Ramos (cell line): Measurements from ENCODE around the gene KRT222.

Experiments used
- in situ Hi-C: fragments of 300-500 bp; cut with MboI; formaldehyde crosslinking; loops from one replicate; pipeline ENCODE4 v1.14.3; 2022; ENCODE audit warnings: low sequenced_read_pairs; ENCODE audit not compliant: unreplicated experiment

The KRT222 gene

DNA sequence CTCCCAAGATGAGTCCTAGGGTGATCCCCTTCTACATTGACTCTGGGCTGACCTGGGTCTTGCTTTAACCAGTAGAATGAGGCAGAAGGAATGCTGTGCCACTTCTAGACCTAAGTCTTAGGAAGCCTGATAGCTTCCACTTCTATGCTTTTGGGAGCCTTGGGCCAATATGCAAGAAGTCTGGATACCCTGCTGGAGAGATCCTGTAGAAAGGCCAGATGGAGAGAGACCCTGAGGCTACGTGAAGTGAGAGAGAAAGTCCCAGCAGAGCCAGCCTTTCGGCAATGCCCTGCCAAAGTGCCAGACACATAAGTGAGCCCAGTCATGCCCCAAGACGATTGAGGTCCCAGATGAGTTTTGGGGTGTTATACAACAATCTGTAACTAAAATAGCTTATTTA, 1.7 kb downstream of the KRT222 start:
- in situ Hi-C loops, result no loop called here

DNA sequence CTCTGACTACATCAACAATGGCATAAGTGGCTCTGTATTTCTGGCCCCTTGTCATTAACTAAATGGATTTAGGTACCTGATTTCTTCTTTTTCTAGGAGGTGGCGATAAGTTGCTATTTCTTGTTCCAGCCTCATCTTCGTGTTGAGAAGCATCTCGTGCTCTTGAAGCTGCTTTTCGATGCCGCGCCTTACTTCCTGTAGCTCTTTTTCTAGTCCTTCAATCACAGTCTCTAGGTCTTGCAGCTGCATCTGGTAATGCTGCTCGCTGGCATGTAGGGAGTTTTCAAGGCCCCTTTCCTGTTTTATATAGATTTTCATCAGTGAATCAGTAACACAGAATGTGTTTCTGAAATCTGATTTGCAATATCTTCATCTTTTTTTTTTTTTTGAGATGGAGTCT, 5.1 kb downstream of the KRT222 start:
- in situ Hi-C loops, result no loop called here

DNA sequence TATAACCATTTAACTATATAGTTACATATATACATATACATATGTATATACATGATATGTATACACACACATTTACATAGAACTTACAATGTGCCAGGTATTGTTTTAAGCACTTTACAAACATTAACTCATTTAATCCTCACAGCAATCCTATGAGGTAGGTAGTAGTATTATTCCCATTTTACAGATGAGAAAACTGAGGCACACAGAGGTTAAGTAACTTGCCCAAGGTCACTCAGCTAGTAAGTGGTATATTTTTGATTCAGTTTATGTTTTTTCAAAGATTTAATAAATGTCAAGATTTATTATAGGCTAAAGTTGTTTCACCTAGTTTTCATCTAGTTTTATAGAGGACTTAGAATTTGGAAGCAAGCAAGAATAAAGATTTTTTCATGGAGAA, 6.6 kb downstream of the KRT222 start:
- in situ Hi-C loops, result no loop called here

DNA sequence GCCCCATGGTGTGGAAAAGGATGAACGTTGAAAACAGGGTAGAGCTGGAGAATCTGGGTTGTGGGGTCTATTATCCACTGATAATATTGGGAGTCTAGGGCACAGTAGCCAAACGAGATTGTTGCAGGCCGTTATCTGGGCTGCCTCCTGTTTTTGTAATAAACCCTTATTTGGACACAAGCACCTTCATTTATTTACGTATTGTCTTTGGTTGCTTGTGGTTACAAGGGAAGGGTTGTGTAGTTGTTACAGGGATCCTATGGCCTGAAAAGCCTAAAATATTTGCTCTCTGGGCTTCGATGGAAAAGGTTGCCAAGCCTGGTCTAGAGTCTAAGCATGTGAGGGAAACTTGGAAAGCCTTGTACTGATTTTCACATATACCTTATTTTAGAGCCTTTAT, 13.0 kb downstream of the KRT222 start:
- in situ Hi-C loops, result no loop called here

DNA sequence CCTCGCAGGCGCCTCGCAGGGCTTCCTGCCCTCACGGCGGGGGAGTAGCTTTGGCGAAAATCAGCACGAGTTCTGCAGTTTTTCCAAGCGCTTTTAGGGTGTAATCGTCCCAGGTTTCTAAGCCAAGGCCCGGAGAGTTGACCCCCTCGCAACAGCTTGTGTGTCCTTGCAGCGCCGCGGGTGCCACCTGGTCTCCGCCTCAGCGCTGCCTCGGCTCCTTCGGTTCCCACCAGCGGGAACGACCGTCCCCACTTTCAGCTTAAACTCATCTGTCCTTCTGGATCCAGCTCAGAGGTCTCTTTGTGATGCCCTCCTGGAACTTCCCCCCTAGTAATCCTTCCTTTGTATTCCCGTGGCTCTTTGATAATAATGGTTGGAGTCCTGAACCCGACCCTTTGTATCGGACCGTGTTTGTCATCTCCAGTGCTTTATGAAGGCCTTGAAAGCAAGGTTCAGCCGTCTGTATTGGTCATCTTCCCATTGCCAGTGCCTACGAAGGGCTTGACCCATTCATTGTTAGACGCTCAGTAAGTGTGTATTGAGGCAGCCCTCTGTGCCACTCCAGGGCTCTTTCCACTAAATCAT, 16.5 kb downstream of the KRT222 start:
- in situ Hi-C loops, result no loop called here

DNA sequence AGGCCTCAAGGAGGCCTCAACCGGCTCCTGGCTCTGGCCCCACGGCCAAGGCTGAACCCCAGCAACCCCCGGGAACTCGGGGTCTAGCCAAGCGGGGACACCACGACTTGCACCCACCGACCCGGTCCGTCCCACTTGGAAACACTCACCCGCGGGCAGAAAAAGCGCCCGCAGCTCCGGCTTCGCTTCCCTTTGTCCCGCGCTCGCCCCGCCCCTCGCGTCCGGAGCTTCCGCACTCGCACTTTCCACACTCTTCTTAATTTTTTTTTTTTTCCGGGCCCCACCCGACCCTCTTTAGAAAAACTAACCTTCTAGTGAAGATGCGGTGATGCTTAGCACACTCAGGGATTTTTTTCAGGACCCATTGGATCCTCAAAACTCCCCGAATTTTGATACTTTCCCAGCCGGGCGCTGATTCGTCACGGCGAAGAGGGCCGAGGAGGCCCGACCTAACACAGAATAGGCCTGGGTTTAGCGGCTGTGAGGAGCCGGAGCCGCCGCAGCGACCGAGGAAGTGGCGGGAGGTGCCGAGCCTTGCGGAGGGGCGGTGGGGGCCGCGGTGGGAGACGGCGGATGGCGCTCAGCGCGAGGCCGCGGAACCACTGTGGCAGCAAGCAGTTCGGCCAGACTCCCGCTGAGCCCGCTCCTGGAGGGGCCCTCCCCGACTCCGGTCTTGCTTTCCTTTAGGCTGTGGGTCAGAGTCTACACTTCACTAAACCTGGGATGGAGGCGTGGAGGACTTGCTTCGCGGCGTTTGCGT, 17.2 kb downstream of the KRT222 start, which contains the start of gene SMARCE1:
Gene SMARCE1 (minus strand): TSS at position 195 of the 760 bp plus-strand sequence. CDS start 2,016 bp downstream, outside the sequence.
- in situ Hi-C loops, result no loop called here

DNA sequence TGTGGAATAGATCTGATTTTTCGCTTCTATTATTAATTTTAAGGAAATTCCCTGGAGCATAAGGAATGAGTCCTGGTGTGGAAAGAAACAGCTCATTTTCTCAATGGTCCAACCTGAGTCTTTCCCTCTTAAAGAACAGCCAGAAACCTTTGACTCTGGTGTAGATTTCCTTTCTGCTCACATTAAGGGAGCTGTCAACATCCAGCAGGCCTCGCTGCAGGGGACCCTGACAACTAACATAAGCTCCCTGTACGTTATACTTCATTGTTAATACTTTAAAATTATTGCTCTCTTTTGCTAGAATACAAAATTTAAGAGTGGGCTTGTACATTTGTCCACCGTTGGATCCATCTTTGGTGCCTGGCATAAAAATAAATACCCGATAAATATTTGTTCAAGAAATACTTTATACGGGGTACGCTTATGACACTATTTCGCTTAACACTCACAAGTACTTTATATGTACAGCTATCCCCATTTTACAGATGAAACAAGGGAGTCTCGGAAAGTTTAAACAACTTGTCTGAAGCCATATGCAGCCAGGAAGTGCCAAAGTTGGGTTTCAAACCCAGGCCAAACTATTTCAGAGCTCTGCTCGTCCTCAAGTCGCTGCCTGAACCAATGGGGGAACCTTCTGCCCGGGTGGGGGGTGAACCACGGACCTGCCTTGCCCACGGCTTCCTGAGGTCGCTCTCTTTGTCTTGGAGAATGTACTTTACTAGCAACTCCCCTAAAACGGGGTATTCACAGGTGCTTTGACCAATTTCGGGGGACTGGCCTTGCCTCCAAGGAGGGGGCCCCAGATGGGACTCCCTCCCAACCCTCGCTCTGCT, 18.0 kb downstream of the KRT222 start:
- in situ Hi-C loops, result no loop called here

DNA sequence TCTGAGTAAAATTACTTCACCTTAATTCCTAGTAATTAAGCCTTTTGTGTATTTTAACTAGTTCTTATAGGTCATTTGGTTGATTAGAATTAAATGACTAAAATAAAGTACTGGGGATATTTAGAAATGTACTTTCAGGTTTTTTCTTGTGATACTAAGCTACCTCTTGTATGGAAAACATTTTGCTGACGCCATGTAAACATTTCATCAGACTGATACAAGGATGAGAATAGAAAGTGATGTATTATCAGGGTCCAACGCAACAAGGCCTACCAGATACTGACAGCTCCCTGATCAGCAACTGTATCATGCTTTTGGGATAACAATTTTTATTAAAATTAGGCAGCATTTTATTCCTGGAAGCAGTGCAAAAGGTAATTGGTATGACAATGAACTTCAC, 19.0 kb downstream of the KRT222 start:
- in situ Hi-C loops, result no loop called here

DNA sequence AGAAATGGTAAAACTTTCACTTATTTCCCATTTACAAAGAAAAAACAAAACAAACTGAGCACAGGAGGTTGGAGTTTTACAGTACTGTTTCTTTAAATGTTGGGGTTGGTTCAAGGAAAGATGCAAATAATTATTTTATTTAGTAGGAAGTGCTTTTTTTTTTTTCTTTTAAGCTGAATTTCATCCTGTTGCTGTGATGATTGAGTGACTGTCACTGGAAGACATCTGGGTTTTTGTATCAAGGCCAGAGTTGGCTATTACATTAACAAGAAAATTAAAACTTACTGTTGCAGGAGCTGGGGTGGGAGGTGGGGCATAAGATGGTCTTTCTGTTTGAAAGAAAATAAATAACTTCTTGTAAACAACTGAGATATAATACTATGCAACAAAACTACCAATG, 19.7 kb downstream of the KRT222 start:
- in situ Hi-C loops, result no loop called here

DNA sequence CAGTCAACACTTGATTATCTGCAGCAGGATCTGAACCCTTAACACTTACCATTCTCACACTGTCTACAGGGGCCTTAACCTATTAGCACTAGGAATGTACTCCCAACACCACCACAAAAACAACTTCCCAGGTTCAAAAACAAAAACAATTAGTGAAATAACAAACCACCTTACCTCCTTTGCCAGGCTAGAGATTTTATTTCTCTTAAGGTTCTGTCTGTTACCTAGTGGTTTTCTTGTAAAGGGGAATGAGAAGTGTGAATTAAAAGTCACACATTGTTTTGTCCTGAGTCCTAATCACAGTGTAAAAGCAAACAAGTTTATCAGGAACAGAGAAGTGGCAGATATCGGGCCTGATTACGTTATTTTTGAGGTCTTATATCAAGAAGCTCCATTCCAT, 27.0 kb downstream of the KRT222 start:
- in situ Hi-C loops, result no loop called here

DNA sequence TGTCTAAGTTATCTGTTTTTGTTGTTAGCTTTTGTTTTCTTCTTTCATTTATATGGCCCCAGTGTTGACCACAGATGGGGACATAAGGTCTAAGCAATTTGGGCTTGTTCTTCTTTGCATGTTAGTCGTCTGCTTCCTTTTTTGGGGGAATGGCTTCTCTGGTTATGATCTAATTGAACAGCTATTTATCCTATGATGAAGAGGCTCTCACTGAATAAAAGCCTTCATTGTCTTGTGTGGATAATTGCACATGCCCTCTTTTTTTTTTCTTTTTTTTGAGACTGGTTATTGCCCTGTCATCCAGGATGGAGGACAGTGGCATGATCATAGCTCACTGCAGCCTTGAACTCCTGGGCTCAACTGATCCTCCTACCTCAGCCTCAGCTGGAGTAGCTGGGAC, 31.1 kb downstream of the KRT222 start:
- in situ Hi-C loops, result no loop called here

DNA sequence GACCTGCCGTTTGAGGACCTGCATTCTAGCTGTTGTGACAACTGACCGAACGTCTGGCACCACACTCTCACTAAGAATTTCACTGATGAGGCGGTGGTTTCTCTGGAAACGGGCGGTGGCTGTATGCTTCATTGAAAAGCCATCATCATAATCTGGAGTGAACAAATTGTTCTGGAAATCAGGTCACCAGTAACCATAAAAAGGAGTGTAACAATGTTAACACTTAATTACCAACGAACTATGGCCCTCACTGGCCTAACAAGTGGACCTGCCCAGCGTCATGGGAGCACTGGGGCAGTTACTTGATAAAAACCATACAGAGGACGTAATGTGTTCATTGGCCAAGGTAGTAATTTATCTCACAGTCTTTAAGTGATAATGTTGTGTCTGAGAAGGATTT, 32.8 kb downstream of the KRT222 start:
- in situ Hi-C loops, result no loop called here

DNA sequence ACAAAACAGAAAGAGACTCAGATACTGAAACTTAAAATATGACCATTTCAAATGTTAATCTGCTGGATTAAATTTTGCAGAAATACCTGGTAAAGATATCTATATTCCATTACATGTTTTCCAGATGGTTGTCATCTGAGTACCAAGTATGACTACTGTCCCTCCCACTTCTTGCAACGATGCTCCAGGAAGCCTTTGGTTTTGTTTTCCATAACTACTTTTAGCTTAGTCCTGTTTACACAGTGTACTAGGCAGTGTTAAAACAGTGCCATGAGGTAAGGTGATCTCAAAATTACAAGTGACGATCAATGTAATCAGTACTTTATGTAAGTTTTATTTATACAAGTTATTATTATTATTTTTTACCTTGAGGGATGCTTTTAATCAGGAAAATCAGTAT, 35.1 kb downstream of the KRT222 start:
- in situ Hi-C loops, result no loop called here

DNA sequence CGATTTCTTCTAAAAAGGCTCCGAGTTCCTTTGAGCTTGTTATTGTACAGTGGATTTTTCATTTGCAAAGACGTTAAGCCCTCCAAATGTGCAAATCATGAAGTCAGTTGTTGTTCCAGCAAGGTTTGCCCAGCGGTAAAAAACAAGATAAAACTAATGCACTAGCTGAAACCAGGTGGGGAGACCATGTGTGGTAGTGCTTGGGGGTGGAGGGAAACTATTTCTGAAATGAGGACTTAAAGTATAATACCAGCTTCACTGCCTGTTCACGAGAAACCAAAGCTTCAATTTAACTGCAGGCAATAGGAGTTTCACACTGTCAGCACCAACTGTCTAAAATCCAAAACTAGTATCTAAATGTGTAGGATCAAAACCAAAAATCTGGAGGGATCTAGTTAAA, 39.7 kb downstream of the KRT222 start:
- in situ Hi-C loops, result no loop called here

DNA sequence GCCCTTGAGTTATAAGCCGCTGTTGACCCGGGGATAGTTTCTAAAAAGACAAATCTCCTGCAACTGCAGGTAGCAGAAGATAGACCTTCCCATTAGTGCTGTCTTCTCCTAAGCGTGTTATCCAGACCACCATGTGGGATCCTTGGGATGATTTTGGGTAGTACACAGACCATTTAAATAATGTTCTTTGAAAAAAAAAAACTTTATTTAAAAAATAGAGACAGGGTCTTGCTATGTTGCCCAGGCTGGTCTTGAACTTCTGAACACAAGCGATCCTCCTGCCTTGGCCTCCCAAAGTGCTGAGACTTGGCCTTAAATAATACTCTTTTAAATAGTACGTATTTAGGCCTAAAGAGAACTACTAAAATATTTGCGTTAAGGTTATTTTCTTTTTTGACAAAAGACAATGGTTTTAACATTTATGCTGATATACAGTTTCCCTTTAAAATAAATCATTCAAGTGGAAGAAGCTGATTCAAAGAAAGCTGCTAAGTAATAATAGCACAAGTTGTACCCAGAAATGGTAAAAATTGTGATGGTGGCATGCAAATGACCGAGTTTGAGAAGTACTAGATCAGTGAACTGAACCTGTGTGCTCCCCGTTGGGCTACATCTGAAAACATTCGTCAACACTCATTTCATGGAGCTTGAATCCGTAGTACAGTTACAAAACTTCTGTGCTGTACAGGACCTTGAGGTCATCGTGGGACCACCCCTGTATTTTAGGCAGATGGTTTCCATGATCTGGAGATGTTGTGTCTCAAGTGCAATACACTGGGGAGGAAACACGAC, 41.4 kb downstream of the KRT222 start:
- in situ Hi-C loops, result no loop called here

DNA sequence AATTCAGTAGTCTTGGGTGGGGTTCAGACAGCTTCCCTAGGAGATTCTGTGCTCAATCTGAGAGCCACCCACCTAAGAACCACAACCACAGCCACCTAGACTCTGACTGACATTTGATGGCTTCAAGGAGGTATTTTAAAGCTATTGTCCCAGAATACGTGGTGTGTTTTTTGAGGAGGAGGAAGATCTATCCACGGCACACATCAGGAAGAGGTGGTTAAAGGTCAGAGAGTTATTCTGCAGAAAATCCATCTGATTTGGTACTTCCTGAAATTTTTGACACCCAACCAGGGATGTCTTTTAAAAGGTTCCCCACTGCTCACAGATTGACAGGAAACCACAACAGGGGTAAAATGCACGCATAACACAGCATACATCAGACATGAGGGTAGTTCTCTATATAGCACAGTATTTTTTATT, 42.5 kb downstream of the KRT222 start:
- in situ Hi-C loops, result no loop called here

DNA sequence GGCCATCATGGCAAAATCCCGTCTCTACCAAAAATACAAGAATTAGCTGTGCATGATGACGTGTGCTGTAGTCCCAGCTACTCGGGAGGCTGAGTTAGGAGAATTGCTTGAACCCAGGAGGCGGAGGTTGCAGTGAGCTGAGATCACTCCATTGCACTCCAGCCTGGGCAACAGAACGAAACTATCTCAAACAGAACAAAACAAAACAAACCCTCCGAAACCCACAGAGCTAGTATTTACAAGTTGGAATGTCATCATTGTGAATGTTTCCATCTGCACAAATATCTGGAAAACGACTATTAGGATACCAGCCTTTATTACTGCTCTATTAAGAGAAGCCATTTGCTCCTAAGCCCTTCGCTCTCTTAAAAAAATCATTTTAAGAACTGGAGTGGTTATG, 43.4 kb downstream of the KRT222 start:
- in situ Hi-C loops, result no loop called here

DNA sequence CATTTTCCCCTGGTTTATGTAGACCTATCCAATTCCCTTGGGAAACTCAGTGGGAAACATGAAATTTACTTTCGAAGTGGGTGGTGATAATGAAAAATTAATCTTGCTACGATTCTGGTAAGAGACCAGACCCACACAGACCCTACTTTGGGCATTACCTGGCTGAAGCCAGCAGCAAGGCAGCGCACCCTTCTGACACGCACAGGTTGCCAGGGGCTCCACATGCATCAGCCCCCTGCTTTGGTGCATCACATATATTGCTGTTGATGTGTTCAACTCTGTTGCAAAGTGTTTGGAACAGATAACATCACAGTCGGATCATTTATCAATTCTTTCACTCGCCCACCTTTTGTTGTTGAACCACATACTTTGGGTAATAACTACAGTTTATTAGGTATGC, 44.0 kb downstream of the KRT222 start:
- in situ Hi-C loops, result no loop called here

DNA sequence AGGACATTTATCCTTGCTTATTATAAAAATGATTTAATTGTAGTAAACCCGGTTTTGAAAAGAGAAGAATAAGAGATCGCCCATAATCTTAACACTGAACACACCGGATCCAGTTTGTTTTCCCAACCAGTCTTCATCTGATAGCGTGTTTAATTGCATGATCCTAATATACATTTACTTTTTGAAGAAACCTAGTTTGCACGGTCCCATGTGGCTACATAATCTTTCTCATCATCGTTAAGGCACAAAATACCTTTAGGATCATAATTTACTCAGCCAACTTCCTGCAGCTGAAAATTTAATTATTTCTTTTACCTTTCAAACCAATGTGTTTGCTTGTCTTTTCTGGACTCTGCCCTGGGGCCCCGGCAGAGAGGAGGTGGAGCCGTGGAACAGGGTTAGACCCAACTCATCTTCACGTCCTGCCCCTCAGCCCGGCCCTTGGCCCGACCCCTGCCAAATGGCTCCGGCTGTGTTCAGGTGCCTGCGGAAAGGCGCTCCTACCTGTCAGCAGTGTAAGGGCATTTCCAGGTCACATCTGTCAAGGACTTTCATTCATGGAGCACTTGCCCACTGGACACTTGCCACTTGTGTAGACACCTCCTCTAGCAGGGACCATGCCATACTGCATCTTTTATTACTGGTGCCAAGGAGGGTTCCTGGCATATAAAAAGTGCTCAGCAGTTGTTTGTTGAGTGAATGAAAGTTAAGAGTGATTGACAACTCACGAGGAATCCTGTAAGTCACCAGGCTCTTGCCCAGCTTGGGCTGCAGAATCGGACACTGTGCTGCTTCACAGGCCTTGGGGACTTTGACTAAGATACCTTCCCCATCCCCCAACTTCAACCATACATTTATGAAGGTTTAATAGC, 46.0 kb downstream of the KRT222 start:
- in situ Hi-C loops, result loop anchor here (10.0 kb wide), 1 partner anchor 176 kb away; the partner anchor contains the start of gene KRT28
